Measurements from ENCODE around the gene ZNF678.
"Not testable (repeated sequence)": the region's sequence is repeated elsewhere in the genome, so short reads cannot be mapped to it uniquely, and the experiment has no call there.

Gene ZNF678

DNA sequence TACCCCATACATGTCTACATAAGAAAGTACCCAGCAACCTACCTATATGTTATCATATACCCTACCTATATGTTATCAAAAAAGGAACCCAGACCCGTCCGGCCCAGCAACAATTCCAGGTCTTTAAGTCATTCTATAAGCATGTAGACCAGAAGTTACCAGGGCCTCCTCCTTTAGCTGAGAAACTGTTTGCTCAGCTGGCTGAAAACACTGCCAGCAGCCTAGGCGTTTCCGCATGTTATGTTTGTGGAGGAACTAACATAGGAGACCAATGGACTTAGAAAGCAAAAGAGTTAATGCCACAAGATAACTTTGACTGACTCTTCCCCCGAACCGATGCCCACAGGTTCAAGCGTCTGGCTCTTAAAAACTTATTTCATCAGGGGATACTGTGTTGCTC lies 7.1 kb upstream of the ZNF678 start:
- no peak for DNase-seq

GRCh38 chr1:227557962-227558725 lies 5.2 kb upstream of the ZNF678 start:
- DNase-seq = no peak

DNA sequence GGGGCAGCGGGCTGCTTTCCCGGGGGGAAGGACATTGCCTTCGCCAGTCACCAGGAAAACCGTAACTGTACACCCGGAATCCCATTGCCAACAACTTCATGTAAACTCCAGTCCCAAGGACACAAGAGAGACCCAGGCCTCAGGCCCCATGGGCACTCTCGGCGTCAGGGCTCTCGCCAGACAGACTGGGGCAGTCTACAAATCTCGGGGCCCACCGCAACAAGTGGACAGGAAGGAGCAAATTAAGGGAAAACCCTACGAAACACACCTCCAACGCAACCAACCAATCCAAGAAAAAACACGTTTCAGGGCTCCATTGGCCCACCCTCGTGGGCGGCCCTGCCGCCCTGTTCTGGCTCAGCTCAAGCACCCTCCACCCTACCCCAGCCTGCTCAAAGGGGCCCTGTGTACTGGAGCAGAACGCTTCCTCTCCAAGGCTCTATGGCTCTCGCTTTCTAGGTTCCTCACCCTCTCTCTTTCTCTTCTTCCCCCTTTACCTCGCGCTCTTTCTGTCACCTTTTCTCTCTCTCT lies 4.6 kb upstream of the ZNF678 start:
- no peak for DNase-seq

DNA sequence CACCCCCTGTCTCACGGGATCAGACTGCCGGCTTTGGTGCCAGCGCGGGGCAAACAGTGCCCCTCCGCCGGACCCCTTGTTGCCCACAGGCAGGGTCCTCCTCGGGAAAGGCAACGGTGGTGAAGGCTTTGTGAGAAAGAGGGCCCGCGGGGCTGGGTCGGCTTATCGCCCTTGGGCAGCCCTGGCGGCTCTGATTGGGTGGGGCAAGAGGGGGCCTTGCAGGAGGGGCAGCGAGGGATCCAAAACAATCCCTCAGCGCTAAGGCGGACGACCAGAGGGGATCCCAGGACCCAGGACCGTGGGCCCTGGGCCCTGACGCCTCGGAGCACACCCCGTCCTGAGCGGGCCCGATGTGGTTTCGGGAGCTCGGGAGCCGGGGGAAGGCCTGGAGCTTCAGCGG lies 3.9 kb upstream of the ZNF678 start:
- DNase-seq = no peak

DNA sequence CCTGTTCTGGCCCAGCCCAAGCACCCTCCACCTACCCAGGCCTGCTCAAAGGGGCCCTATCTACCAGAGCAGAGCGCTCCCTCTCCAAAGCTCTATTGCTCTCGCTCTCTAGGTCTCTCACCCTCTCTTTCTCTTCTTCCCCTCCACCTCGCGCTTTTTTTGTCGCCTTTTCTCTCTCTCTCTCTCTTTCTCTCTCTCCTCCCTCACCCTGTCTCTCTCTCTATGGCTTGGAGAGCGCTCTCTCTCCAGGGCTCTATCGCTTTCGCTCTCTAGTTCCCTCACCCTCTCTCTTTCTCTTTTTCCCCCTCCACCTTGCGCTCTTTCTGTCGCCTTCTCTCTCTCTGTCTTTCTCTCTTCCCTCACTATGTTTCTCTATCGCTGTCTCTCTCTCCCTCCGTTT lies 3.4 kb upstream of the ZNF678 start:
- no peak for DNase-seq

DNA sequence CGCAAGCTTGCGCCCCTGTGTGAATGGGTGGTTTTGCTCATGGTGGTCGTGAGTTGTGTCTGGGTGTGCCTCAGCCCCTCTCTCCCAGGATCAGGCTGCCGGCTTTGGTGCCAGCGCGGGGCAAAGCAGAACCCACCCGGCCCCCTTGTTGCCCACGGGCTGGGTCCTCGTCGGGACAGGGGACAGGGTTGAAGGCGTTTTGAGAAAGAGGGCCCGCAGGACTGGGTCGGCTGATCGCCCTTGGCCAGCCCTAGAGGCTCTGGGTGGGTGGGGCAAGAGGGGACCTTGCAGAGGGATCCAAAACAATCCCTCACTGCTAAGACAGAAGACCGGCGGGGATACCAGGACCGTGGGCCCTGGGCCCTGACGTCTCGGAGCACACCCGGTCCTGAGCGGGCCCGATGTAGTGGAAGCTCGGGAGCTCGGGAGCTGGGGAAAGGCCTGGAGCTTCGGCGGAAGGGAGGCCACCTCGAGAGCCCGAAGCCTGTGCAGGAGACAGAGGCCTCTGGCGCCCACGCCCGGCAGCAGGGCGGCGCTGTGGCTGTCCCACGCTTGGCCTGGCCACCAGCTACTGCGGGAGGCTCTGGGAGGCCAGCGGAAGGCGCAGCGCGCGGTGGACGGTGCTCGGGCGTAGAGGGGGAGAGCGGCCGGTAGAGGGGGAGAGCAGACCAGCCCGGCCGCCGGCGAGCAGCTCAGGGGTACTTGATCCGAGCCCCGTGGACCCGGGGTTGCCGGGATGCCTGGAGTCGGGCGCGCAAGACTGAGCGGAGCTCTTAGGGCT lies 2.8 kb upstream of the ZNF678 start:
- DNase-seq = no peak

DNA sequence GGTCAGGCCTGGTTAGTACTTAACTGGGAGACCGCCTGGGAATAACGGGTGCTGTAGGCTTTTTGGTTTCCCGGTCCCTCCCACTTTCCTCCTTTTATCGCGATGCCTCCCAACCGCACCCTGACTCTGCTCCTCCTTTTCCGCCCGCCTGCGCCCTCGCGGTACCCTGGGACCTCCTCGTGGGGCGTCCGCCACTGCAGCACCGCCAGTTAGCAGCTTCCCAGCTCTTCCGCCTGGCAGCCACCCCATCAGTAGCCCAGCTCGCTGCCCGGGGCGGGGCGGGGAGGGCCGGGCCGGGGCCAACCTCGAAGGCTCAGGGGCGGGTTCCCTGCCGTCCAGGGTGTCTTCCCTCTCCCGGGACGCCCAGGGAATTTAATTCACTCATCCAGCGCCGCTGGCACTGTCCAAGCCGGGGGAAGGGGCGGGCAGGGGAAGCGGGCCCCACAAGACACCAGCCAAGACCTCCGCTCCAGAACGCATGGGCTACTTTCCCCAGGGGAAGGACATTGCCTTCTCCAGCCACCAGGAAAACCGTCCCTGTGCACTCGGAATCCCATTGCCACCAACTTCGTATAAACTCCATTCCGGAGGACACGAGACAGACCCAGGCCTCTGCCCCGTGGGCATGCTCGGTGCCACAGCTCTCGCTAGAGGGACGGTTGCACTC lies 2.0 kb upstream of the ZNF678 start:
- DNase-seq = no peak

DNA sequence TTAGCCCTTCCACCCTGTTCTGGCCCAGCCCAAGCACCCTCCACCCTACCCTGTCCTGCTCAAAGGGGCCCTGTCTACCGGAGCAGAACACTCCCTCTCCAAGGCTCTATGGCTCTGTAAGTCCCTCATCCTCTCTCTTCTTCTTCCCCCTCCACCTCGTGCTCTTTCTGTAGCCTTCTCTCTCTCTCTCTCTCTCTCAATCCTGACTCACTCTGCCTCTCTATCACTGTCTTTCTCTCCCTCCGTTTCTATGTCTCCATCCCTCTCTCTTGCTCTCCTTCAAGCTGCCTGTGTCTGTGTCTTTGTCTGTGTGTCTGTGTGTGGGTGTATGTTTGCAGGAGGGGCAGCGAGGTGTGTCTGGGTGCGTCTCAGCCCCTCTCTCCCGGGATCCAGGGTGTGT lies 1.3 kb upstream of the ZNF678 start:
- DNase-seq = no peak

GRCh38 chr1:227562933-227563323 lies 428 bp upstream of the ZNF678 start:
- no peak for DNase-seq

- DNase-seq = no peak
These were observed 3.9 kb downstream of the ZNF678 start for GRCh38 chr1:227567256-227567655.

DNA sequence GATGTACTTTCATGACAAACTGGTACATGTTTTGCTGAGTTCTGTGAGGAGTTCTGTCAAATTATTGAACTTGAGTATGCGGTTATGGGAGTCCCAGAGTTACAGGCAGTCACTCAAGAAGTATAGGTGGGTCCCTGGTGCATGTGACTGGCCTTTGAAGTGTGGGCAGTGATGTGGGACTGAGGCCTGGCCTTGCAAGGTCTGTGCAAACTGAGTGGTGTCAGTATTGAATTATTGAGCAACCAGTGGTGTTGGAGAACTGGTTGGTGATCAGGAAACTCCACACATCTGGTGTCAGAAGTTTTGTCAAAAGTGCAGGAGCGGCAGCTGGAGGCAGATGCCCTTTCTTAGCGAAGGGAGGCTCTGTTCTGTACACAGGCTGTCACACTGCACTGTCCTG lies 5.2 kb downstream of the ZNF678 start:
- DNase-seq = no peak

DNA sequence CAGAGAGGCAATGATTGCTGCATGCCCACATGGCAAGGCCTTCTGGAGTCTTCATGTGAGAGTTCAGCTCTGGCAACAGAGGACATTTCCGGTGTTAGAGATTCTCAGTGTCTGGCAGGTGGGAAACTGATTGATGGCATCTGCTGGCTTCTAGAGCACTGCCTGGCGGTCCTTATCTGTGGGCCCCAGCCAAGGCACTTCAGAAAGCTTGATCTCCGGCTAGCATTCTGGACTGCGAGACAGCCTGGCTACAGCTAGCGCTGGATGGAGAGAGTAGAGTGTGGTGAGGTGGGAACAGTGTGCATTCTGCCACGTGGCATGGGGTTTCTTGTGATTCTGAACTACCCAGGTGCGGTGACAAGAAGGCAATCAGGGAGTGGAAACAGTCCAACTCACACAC lies 9.4 kb downstream of the ZNF678 start:
- no peak for DNase-seq

GRCh38 chr1:227574926-227575325 lies 11.6 kb downstream of the ZNF678 start:
- no peak for DNase-seq

DNA sequence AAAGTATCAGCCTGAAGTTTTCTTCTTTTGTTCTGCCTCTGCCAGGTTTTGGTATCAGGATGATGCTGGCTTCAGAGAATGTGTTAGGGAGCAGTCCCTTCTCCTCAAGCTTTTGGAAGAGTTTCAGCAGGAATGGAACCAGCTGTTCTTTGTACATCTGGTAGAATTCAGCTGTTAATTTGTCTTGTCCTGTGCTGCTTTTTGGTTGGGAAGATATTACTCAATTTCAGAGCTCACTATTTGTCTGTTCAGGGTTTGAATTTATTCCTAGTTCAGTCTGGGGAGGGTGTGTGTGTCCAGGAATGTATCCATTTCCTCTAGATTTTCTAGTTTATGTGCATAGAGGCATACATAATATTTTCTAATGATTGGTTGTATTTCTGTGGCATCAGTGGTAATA lies 12.8 kb downstream of the ZNF678 start:
- DNase-seq = no peak

GRCh38 chr1:227577500-227577899 lies 14.1 kb downstream of the ZNF678 start:
- DNase-seq = no peak

DNA sequence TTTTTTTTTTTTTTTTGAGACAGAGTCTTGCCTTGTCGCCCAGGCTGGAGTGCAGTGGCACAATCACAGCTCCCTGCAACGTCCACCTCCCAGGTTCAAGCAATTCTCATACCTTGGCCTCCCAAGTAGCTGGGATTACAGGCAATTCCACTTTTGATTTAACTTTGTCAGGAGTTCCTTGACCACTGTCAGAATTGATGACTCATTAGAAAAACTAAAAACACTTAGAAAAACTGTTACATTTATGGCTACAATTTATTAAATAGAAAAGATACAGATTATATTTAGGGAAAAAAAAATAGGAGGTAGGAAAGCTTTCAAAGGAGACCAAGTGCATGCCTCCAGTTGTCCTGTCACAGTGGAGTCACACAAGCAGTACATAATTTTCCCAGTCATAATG lies 20.0 kb downstream of the ZNF678 start:
- DNase-seq = no peak

DNA sequence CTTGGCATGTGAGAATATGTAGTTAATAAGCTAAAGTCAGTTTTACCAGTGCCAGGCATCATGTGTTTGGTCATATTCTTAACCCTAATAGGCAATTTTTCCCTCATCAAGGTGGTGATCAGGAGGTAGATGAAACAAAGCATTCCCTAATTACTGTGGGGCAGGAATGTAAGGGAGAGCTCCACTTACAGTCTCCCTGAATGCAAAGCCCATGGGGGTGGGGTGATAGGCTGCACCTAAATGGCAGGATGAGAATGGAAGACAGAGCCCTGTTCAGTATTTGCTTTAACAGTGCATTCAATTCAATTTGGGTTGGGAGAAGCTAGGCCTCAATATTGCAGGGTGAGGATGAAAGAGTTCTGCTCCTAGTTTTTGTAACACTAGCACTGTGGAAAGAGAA lies 23.4 kb downstream of the ZNF678 start:
- DNase-seq = no peak

GRCh38 chr1:227587968-227588367 lies 24.6 kb downstream of the ZNF678 start:
- no peak for DNase-seq

DNA sequence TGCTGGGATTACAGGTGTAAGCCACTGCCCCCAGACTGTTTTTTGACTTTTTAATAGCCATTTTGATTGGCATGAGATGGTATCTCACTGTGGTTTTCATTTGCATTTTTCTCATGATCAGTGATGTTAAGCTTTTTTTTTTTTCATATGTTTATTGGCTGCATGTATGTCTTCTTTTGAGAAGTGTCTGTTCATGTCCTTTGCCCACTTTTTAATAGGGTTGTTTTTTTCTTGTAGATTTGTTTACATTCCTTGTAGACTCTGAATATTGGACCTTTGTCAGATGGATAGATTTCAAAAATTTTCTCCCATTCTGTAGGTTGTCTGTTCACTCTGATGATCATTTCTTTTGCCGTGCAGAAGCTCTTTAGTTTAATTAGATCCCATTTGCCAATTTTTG lies 25.4 kb downstream of the ZNF678 start:
- DNase-seq = not testable (repeated sequence)

GRCh38 chr1:227589777-227590176 lies 26.4 kb downstream of the ZNF678 start:
- DNase-seq = not testable (repeated sequence)

GRCh38 chr1:227596222-227596621 lies 32.9 kb downstream of the ZNF678 start:
- not testable (repeated sequence) for DNase-seq

GRCh38 chr1:227603327-227603726 lies 40.0 kb downstream of the ZNF678 start:
- no peak for DNase-seq

DNA sequence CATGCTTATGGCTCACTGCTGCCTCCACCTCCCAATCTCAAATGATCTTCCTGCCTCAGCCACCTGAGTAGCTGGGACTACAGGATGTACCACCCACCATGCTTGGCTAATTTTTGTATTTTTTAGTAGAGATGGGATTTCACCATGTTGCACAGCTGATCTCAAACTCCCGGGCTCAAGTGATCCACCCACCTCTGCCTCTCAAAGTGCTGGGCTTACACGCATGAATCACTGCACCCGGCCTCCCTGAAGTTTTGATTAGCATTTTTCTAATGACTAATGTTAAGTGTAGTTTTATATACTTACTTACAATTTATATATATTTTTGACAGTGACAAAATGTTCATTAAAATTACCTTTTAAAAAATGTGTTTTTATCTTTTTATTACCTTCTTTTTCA lies 41.1 kb downstream of the ZNF678 start:
- DNase-seq = no peak

GRCh38 chr1:227606271-227606670 lies 42.9 kb downstream of the ZNF678 start:
- not testable (repeated sequence) for DNase-seq

Data from DMS79 (cell line).